B cell (primary cell): ENCODE data around the gene DSCAML1. TPM values are rescaled to one million over a fixed set of nuclear protein-coding genes. Genes with fewer than 3 reads are reported as not detected.

Source experiments
- ATAC-seq: fragments of 200-7000 bp; cut with Tn5 transposase; one replicate; pipeline ENCODE4 v1.10.0; 2021; ENCODE audit warnings: low read depth, mild to moderate bottlenecking, moderate number of reproducible peaks, moderate library complexity
- CTCF ChIA-PET: fragments of 350-600 bp; sonication (Branson Sonifier 250); formaldehyde crosslinking; loops from one replicate; lab custom pipeline; 2021; ENCODE audit warnings: antibody characterized with exemption, inconsistent platforms; lab: Charles Lee
- POLR2A ChIA-PET: fragments of 350-600 bp; sonication (Branson Sonifier 250); formaldehyde crosslinking; loops from one replicate; lab custom pipeline; 2021; ENCODE audit warnings: antibody characterized with exemption; lab: Charles Lee
- DNase-seq: peaks from one replicate; pipeline ENCODE4 v3.0.0; 2013
- H2AFZ ChIP-seq: 2 replicates; pipeline ENCODE4 v1.6.1; 2012; ENCODE audit warnings: mild to moderate bottlenecking, low read depth, low read length; ENCODE audit not compliant: insufficient read depth, poor library complexity, severe bottlenecking
- H3K27ac ChIP-seq, 2 donors: 1 replicate in 1 of 2; 2 replicates in 1 of 2; pipeline ENCODE4 v1.5.1; 2012 to 2013; ENCODE audit warnings: low read length in 2 of 2, mild to moderate bottlenecking in 2 of 2, moderate library complexity in 1 of 2
- H3K27me3 ChIP-seq, 4 experiments: fragments of 200-600 bp in 1 of 4; sonication (generic) in 1 of 4; replicated peaks in 1 of 4; 1 replicate in 2 of 4; 2 replicates in 2 of 4; pipeline versions ENCODE4 v1.6.1 to v1.7.0; 2013 to 2016; ENCODE audit warnings: low read length in 3 of 4, mild to moderate bottlenecking in 2 of 4, mixed read lengths in 1 of 4, moderate library complexity in 1 of 4; ENCODE audit not compliant: insufficient read depth in 4 of 4, control insufficient read depth in 3 of 4; ENCODE audit errors: control extremely low read depth in 1 of 4
- H3K36me3 ChIP-seq, 2 experiments: replicated peaks in 1 of 2; 1 replicate in 1 of 2; 2 replicates in 1 of 2; pipeline versions ENCODE4 v1.6.1 to v1.7.1; 2013; ENCODE audit warnings: low read length in 1 of 2; ENCODE audit not compliant: insufficient read depth in 2 of 2, control insufficient read depth in 1 of 2; ENCODE audit errors: control extremely low read depth in 1 of 2, extremely low read depth in 1 of 2
- H3K4me1 ChIP-seq, 2 donors: fragments of 200-600 bp in 1 of 2; sonication (generic) in 1 of 2; 1 replicate in 1 of 2; 2 replicates in 1 of 2; pipeline versions ENCODE4 v1.5.1 to v1.6.1; 2013 to 2017; ENCODE audit warnings: low read length in 2 of 2; ENCODE audit not compliant: control insufficient read depth in 2 of 2, insufficient read depth in 2 of 2
- H3K4me2 ChIP-seq: replicated peaks from 2 replicates; pipeline ENCODE3; 2012; ENCODE audit warnings: mild to moderate bottlenecking, low read depth, low read length; ENCODE audit not compliant: poor library complexity, severe bottlenecking
- H3K4me3 ChIP-seq, 5 experiments: fragments of 200-600 bp in 1 of 5; sonication (generic) in 1 of 5; 1 replicate in 3 of 5; 2 replicates in 2 of 5; pipeline versions ENCODE4 v1.5.1 to v1.7.0; 2011 to 2016; ENCODE audit warnings: low read length in 4 of 5, mild to moderate bottlenecking in 4 of 5, low read depth in 2 of 5, control low read depth in 1 of 5, moderate library complexity in 1 of 5; ENCODE audit not compliant: insufficient read depth in 1 of 5; ENCODE audit errors: control extremely low read depth in 1 of 5, extremely low read depth in 1 of 5
- H3K79me2 ChIP-seq: fragments of 200-600 bp; sonication (generic); one replicate; pipeline ENCODE4 v1.6.0; 2016; ENCODE audit warnings: low read length; ENCODE audit not compliant: control insufficient read depth, insufficient read depth
- H3K9ac ChIP-seq: fragments of 200-600 bp; sonication (generic); 2 replicates; pipeline ENCODE4 v1.6.1; 2017; ENCODE audit warnings: mild to moderate bottlenecking, low read length, moderate library complexity
- H3K9me3 ChIP-seq, 3 donors: one replicate each; pipeline versions ENCODE4 v1.6.1 to v1.7.1; 2013; ENCODE audit warnings: low read length in 2 of 3; ENCODE audit not compliant: control insufficient read depth in 2 of 3, insufficient read depth in 1 of 3; ENCODE audit errors: control extremely low read depth in 1 of 3
- H4K20me1 ChIP-seq: 2 replicates; pipeline ENCODE4 v1.6.0; 2012; ENCODE audit warnings: mild to moderate bottlenecking, low read length; ENCODE audit not compliant: insufficient read depth, control insufficient read depth, poor library complexity, severe bottlenecking
- H3K27ac Mint-ChIP-seq: one replicate; pipeline ENCODE4 v1.8.0; 2021; ENCODE audit warnings: mixed read lengths
- H3K27me3 Mint-ChIP-seq: one replicate; pipeline ENCODE4 v1.8.0; 2021; ENCODE audit warnings: mixed read lengths
- H3K4me1 Mint-ChIP-seq: one replicate; pipeline ENCODE4 v1.8.0; 2021; ENCODE audit warnings: mixed read lengths
- H3K4me3 Mint-ChIP-seq: one replicate; pipeline ENCODE4 v1.8.0; 2021; ENCODE audit warnings: mixed read lengths
- H3K9me3 Mint-ChIP-seq: one replicate; pipeline ENCODE4 v1.8.0; 2022; ENCODE audit warnings: mixed read lengths; ENCODE audit not compliant: insufficient read depth
- CTCF ChIP-seq: fragments of 200-600 bp; IDR thresholded peaks from one replicate; pipeline ENCODE4 v1.8.0; 2022; ENCODE audit warnings: antibody characterized with exemption, mild to moderate bottlenecking
- EZH2 ChIP-seq: IDR thresholded peaks from 2 replicates; pipeline ENCODE4 v1.6.1; 2012; ENCODE audit warnings: borderline replicate concordance, low read depth, mild to moderate bottlenecking, moderate library complexity, low read length; ENCODE audit not compliant: insufficient read depth, poor library complexity, severe bottlenecking
- WGBS: methylation state at CpG from one replicate; pipeline ENCODE4 v1.1.5; 2013; ENCODE audit warnings: missing lambda C conversion rate; ENCODE audit not compliant: insufficient coverage; 5-methylcytosine and 5-hydroxymethylcytosine counted together
- intact Hi-C: fragments of 100-400 bp; cut with micrococcal nuclease; formaldehyde crosslinking; loops from one replicate; pipeline ENCODE4 v1.10.0; 2022
- polyA plus RNA-seq: library from polyadenylated mRNA; depleted of rRNA; stranded (reverse); fragments of >200 nt; gene quantifications from 2 replicates; pipeline ENCODE4 v1.2.3, GENCODE V29; 2012
- total RNA-seq, 2 donors: library from RNA; stranded (reverse); fragments of 120-200 nt in 1 of 2; gene quantifications; 1 replicate in 1 of 2; 2 replicates in 1 of 2; pipeline versions ENCODE4 v1.2.3 to v1.2.4, GENCODE V29; 2013 to 2022

Gene DSCAML1
- total and polyA plus RNA-seq, 2 donors (not counting 1 experiment from before 2014, with no cell fraction given), result 1.2 to 6.2 TPM

GRCh38 chr11:117554601-117555333 is 242.2 kb downstream of the DSCAML1 start:
- H3K4me1 Mint-ChIP-seq, result no peaks in the 10 kb centered on the region
- Histone ChIP-seq H3K9me3 (no peaks in the 10 kb centered on the region), H3K27me3 (no peaks in the 10 kb centered on the region), H2AFZ (no peak overlapping the region), H3K79me2 (no peaks in the 10 kb centered on the region), H3K36me3 (no peaks in the 10 kb centered on the region), H3K4me3 (no peak overlapping the region), H3K27ac (no peak overlapping the region), H3K4me1 (no peaks in the 10 kb centered on the region), H3K9ac (no peak overlapping the region), H3K4me2 (no peak overlapping the region), H4K20me1 (no peaks in the 10 kb centered on the region)
- peaks cover 20% of the 10 kb centered on the region for H3K27me3 Mint-ChIP-seq
- H3K9me3 Mint-ChIP-seq, result no peaks in the 10 kb centered on the region
- no peak overlapping the region for H3K27ac Mint-ChIP-seq
- ChIA-PET POLR2A (no interaction called here), CTCF (no interaction called here)
- ATAC-seq, result no peak
- 98% methylated on average over 6 of the region's 7 CpGs for WGBS
- TF ChIP-seq EZH2 (no peak), CTCF (no peak)
- no peak overlapping the region for H3K4me3 Mint-ChIP-seq
- intact Hi-C loops, result no loop called here
- no peak for DNase-seq

GRCh38 chr11:117552626-117553025 is 244.4 kb downstream of the DSCAML1 start:
- H3K27me3 Mint-ChIP-seq, result peaks cover 17% of the 10 kb centered on the region
- ATAC-seq (no peak), DNase-seq (no peak)
- no peaks in the 10 kb centered on the region for H3K9me3 Mint-ChIP-seq
- POLR2A ChIA-PET, result no interaction called here
- Histone ChIP-seq H4K20me1 (no peaks in the 10 kb centered on the region), H3K9ac (no peak overlapping the region), H3K4me1 (no peaks in the 10 kb centered on the region), H3K36me3 (no peaks in the 10 kb centered on the region), H3K27me3 (no peaks in the 10 kb centered on the region), H2AFZ (no peak overlapping the region), H3K4me2 (no peak overlapping the region), H3K9me3 (no peaks in the 10 kb centered on the region), H3K27ac (no peak overlapping the region), H3K79me2 (no peaks in the 10 kb centered on the region), H3K4me3 (no peak overlapping the region)
- CTCF ChIA-PET, result no interaction called here
- H3K4me1 Mint-ChIP-seq, result no peaks in the 10 kb centered on the region
- H3K4me3 Mint-ChIP-seq, result no peak overlapping the region
- intact Hi-C loops, result no loop called here
- TF ChIP-seq EZH2 (no peak), CTCF (no peak)
- 98% methylated on average over 5 of the region's 9 CpGs for WGBS
- H3K27ac Mint-ChIP-seq, result no peak overlapping the region
